Kidney (tissue), 14 donors: ENCODE measurements around the gene MST1R. TPM values are rescaled to one million over a fixed set of nuclear protein-coding genes. Genes with fewer than 3 reads are reported as not detected.

Source experiments
- DNase-seq, 5 donors: peaks; one replicate each; pipeline ENCODE4 v3.0.0-alpha.2; 2013 to 2020
- FAIRE-seq: peaks from 2 replicates; lab custom pipeline; 2012; peaks lifted over from hg19 to GRCh38; lab: Jason Lieb, UNC
- H3K27ac ChIP-seq, 2 donors: one replicate each; pipeline ENCODE4 v1.7.0; 2013; ENCODE audit warnings: low read depth in 2 of 2, low read length in 2 of 2, inconsistent platforms in 1 of 2
- H3K27me3 ChIP-seq: one replicate; pipeline ENCODE4 v1.7.1; 2013; ENCODE audit warnings: low read length, inconsistent platforms; ENCODE audit not compliant: control insufficient read depth, insufficient read depth
- H3K36me3 ChIP-seq, 3 donors: one replicate each; pipeline versions ENCODE4 v1.7.0 to v1.7.1; 2013; ENCODE audit warnings: low read length in 3 of 3, control low read depth in 1 of 3, inconsistent platforms in 1 of 3; ENCODE audit not compliant: insufficient read depth in 3 of 3, control insufficient read depth in 2 of 3
- H3K4me1 ChIP-seq, 3 donors: one replicate each; pipeline versions ENCODE4 v1.7.0 to v1.7.1; 2013; ENCODE audit warnings: low read length in 3 of 3, inconsistent platforms in 1 of 3, low read depth in 1 of 3; ENCODE audit not compliant: control insufficient read depth in 2 of 3, insufficient read depth in 2 of 3
- H3K4me3 ChIP-seq, 3 donors: one replicate each; pipeline versions ENCODE4 v1.7.0 to v1.8.1; 2013; ENCODE audit warnings: low read length in 3 of 3, control low read depth in 1 of 3, inconsistent platforms in 1 of 3
- H3K9ac ChIP-seq, 3 donors: one replicate each; pipeline versions ENCODE4 v1.7.0 to v1.7.1; 2013; ENCODE audit warnings: low read length in 3 of 3, control low read depth in 1 of 3, inconsistent platforms in 1 of 3
- H3K9me3 ChIP-seq, 3 donors: one replicate each; pipeline versions ENCODE4 v1.7.0 to v1.7.1; 2013; ENCODE audit warnings: low read length in 3 of 3, control low read depth in 1 of 3, inconsistent platforms in 1 of 3; ENCODE audit not compliant: control insufficient read depth in 2 of 3, insufficient read depth in 1 of 3
- intact Hi-C: fragments of 100-400 bp; cut with DNase I; formaldehyde crosslinking; loops from one replicate; pipeline ENCODE4 v1.11.1; 2022
- polyA plus RNA-seq: library from polyadenylated mRNA; stranded (reverse); fragments of 350-450 nt; fragmentation: Illumina TruSeq; extraction: RNeasy Lipid Tissue Mini Kit (QIAGEN cat#74804); gene quantifications from one replicate; pipeline ENCODE4 v1.2.3, GENCODE V29; 2014; ENCODE audit warnings: low read depth, low replicate concordance; ENCODE audit not compliant: insufficient read depth
- total RNA-seq: library from RNA; stranded (reverse); fragmentation: NEBNext Ultra II Directional; extraction: Animal tissue kit (Norgen Biotek cat#: 25700); gene quantifications from one replicate; pipeline ENCODE4 v1.2.1, GENCODE V29; 2021
- TF ChIP-seq, protein P1 (sequence below): IDR thresholded peaks from 3 replicates; pipeline ENCODE4 v1.5.1; 2012; ENCODE audit warnings: mild to moderate bottlenecking, moderate library complexity, borderline replicate concordance; ENCODE audit not compliant: insufficient read depth; ENCODE audit errors: extremely low read depth
- donor health status: control.
- donor health status: control.
- donor health status: control.
- donor health status: control.
- donor health status: control.
- donor health status: DM: yes; HTN: yes; CAD: no.
- donor health status: Normal renal cell carcinoma (clear cell type).

Gene MST1R
- total and polyA plus RNA-seq, 2 donors from 2014 or later: 0.30 to 29.6 TPM

DNA sequence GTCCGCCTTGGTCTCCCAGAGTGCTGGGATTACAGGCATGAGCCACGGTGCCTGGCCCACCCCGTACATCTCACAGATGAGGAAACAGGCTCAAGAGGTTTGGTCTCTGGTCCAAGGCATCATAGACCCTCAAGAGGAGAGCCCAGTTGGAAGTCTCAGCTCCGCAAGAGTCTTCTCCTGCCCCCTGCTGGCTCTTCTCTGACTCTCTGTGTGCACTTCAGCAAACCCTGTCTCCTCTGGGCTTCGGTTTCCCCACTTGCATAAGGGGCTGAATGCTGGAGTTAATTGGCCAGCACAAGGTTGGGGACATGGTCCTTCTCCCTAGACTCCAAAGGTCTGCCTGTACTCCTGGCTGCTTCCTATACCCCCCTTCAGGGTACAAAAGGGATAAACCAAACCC lies 3.9 kb downstream of the MST1R start:
- FAIRE-seq (no peak), DNase-seq (peak in 1 of 5 donors; percentile 43)
- intact Hi-C loops: no loop called here
- H3K4me3 ChIP-seq: no peak overlapping the region
- no peak overlapping the region for H3K9ac ChIP-seq
- H3K36me3 ChIP-seq: no peaks in the 10 kb centered on the region
- H3K4me1 ChIP-seq: peaks cover 0 to 6% (median 0%) of the 10 kb centered on the region in 3 donors
- H3K27me3 ChIP-seq: no peaks in the 10 kb centered on the region
- no peak overlapping the region for H3K27ac ChIP-seq
- TF ChIP-seq, protein P1, sequence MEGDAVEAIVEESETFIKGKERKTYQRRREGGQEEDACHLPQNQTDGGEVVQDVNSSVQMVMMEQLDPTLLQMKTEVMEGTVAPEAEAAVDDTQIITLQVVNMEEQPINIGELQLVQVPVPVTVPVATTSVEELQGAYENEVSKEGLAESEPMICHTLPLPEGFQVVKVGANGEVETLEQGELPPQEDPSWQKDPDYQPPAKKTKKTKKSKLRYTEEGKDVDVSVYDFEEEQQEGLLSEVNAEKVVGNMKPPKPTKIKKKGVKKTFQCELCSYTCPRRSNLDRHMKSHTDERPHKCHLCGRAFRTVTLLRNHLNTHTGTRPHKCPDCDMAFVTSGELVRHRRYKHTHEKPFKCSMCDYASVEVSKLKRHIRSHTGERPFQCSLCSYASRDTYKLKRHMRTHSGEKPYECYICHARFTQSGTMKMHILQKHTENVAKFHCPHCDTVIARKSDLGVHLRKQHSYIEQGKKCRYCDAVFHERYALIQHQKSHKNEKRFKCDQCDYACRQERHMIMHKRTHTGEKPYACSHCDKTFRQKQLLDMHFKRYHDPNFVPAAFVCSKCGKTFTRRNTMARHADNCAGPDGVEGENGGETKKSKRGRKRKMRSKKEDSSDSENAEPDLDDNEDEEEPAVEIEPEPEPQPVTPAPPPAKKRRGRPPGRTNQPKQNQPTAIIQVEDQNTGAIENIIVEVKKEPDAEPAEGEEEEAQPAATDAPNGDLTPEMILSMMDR: no peak
- H3K9me3 ChIP-seq: no peaks in the 10 kb centered on the region

DNA sequence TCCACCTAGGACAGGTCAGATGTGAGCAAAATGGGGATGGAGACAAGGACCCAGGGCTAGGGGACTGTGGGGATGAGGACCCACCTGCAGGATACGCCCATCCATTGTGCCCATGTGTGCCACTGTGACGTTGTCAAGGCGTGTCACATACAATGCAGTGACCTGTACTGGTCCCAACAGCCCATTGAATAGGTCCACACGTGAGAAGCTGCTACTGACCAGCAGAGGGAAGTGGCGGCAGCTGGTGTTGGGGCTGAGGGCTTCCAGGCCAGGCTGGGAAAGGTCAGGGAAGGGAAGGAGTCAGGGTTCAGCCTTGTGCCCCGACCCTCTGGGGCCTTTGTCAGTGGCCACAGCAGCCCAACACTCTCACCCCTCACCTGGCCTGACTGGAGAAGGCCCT lies 4.7 kb downstream of the MST1R start:
- peaks cover 0 to 5% (median 0%) of the 10 kb centered on the region in 3 donors for H3K4me1 ChIP-seq

DNA sequence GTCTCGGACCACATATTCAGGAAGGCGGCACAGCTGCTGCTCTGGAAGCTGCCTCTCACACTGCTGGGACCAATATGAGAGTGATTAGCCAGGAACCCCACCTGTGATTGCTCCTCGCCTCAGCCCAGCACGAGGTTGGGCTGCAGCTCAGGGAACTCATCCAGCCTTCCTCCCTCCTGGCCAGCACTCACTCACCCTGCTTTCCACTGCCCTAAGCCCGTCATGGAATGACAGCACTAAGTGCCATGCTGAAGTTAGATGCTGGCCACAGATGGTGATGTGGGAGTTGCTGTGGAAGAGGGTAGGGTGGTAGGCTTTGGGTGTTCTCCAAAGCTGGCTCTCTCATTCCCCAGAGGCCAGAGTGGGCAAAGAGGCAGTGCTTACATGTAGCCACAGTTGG lies 7.3 kb downstream of the MST1R start:
- Histone ChIP-seq H3K36me3 (no peaks in the 10 kb centered on the region), H3K4me1 (no peaks in the 10 kb centered on the region), H3K9ac (no peak overlapping the region), H3K4me3 (no peak overlapping the region), H3K27me3 (no peaks in the 10 kb centered on the region), H3K27ac (no peak overlapping the region), H3K9me3 (no peaks in the 10 kb centered on the region)
- DNase-seq (no peak), FAIRE-seq (no peak)
- intact Hi-C loops: no loop called here
- TF ChIP-seq, protein P1: no peak

More for the DNA sequence above, 4.7 kb downstream of the MST1R start:
- intact Hi-C loops: no loop called here
- no peaks in the 10 kb centered on the region for H3K36me3 ChIP-seq
- H3K27me3 ChIP-seq: no peaks in the 10 kb centered on the region
- H3K9ac ChIP-seq: no peak overlapping the region
- TF ChIP-seq, protein P1: no peak
- DNase-seq (no peak), FAIRE-seq (no peak)
- no peak overlapping the region for H3K27ac ChIP-seq
- H3K9me3 ChIP-seq: no peaks in the 10 kb centered on the region
- H3K4me3 ChIP-seq: no peak overlapping the region

DNA sequence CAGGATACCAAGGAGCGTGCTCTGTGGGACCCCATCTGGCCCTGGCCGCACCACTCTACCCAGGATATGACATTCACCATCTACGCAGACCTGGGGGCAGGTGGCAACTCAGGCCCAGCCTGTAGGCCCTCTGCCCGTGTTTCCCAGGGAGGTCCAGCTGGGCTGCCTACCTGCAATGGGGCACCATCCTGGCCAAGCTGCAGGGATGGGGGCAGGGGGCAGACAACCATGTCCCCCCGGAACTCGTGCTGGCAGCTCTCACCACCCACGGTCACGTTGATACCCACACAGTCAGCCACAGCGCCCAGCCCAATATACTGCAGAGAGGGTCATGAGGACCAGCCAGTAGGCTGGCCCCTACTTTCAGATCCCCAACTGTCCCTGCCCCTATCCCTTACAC lies 7.9 kb downstream of the MST1R start:
- DNase-seq (no peak), FAIRE-seq (no peak)
- H3K4me1 ChIP-seq: no peaks in the 10 kb centered on the region
- H3K4me3 ChIP-seq: no peak overlapping the region
- no peak overlapping the region for H3K27ac ChIP-seq
- TF ChIP-seq, protein P1: no peak
- no peaks in the 10 kb centered on the region for H3K27me3 ChIP-seq
- H3K9ac ChIP-seq: no peak overlapping the region
- intact Hi-C loops: no loop called here
- no peaks in the 10 kb centered on the region for H3K36me3 ChIP-seq
- no peaks in the 10 kb centered on the region for H3K9me3 ChIP-seq
